Measurements from ENCODE around the gene DLGAP1.

Gene DLGAP1

GRCh38 chr18:3983351-3983969, 471.6 kb downstream of the DLGAP1 start:
- DNase-seq, result no peak

- DNase-seq, result no peak
These were observed 472.6 kb downstream of the DLGAP1 start for GRCh38 chr18:3982541-3982940.

DNA sequence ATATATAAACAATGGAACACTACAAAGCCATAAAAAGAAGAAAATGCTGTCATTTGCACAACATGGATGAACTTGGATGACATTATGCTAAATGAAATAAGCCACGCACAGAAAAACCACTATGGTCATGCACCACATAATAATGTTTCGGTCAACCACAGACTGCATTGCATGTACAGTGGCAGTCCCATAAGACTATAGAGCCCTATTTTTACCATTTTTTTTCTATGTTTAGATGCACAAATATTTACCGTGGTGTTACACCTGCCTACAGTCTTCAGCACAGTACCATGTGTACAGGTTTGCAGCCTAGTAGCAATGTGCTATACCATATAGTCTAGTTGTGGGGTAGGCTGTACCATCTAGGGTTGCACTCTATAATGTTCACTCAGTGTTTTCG, 476.1 kb downstream of the DLGAP1 start:
- no peak for DNase-seq

- DNase-seq, result no peak
These were observed 481.8 kb downstream of the DLGAP1 start for GRCh38 chr18:3973191-3973850.

DNA sequence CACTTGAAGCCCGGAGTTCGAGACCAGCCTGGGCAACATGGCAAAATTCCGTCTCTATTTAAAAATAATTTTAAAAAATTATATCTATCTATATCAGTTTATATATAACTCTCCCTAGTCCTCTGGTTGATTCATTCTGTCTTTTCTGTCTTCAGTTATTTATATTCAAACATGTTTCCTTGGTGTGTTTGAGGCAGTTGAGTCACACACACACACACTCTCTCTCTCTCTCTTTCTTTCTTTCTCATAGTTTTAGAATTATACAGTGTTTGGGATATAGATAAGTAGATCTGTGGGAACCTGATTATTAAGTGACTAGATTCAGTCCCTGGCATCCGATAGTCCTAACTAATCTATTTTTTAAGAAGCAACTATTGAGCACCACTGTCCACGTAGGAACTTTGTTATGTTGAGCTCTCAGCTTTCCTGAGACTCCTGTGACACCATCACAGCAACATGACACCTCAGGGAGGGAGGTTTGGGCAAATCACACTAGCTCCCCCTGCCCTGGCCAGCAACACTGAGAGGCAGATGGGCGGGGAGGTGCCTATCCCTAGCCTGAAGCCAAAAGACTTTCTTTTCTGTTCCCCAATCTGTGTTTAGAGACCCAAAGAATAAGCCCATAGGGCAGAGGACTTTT, 482.7 kb downstream of the DLGAP1 start:
- DNase-seq, result no peak

DNA sequence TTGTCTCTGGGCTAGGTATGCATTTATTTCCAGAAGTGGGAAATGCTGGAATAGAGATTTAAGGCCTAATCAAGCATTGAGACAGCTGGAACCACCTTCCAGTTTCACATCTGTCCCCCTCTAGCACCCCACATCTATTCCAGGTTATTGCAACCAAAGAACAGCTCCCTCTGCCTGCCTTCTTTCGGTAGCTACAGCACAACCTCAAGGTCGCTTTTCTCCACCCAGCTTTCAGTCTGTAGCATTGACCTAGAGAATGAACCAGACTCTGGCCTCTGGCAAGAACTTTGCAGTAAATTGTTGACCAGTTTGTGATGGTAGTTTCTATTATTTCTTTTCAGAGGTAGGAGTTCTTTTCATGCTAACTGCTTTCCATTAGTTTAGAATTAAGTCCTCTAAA, 484.2 kb downstream of the DLGAP1 start:
- no peak for DNase-seq

DNA sequence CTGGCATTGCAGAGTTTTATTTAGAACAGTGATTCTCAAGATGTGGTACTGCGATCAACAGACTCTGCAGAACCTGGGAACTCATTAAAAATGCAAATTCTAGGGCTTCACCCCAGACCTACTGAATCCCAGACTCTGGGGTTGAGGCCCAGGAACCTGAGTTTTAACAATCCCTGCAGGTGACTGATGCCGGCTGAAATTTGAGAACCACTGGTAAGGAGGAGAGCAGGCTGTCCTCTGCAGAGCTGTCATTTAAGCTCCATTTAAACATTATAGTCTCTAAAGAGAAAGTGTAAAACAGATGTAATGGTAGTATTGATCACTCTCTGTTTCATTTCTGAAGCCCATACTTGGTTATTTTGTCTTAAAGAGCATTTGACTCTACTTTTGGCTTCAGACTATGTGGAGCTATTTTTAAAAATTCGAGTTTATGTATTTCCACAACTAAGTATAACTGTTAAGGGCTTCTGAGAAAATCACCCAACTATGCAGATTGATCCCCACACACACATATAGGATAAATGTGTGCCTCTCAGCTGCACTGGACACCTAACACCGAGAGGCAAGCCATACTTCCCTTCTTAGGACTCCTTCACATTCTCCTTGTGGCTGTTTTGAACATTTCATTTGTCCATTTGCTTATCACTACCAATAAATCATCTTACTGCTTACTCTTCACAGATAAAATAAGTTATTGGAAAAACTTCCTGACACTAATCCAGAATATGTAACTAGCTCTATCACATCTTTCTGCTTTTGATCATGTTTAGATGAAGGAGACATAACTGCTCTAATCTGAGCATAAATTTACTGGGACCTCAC, 487.5 kb downstream of the DLGAP1 start:
- no peak for DNase-seq

DNA sequence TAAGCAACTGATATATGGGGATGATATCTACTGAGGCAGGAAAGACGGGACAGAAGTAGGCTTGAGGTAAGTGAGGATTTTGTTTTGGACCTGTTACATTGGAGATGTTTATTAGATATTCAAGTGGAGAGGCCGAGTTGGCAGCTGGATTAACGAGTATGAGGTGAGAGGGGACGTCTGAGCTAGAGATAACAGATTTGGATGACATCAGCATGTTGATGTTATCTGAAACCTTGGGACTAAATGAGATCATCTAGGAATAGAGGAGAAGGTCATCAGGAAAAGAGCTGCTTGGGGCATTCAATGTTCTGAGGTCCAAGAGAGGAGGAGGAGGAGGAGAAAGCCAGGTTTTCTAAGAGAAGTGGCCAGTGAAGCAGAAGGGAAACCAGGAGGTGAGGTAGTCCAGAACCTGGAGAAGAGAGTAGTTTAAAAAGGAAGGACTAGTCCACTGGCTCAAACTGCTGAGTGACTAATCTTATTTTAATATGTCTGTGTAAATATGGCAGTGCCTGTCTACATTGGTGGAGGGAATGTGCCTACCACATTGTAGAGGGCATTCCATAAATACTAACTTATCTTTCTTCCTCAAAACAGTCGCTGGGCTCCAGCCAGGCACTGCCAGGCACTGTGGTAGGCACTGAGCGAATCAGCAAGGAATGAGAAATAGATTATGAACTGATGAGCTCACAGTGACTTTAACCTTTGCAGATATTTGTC, 488.3 kb downstream of the DLGAP1 start:
- DNase-seq, result no peak

DNA sequence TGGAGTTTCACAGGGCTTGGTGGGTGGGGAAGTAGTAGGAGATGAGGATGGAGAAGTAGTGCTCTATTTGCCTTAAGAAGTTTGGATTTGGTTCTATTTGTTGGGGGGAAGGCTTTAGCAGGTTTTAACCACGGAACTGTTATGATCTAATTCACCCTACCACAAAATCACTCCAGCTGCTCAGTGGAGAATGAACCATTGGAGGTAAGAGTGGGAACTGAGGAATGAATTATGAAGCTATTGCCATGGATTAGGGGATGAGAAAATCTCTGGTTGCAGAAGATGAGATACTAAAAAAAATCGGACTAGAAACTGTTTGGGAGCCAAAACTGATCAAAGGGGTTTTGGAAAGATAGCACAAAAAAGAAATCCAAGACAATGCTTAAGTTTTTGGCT, 488.9 kb downstream of the DLGAP1 start:
- no peak for DNase-seq

- no peak for DNase-seq
These were observed 494.1 kb downstream of the DLGAP1 start for GRCh38 chr18:3960977-3961376.

DNA sequence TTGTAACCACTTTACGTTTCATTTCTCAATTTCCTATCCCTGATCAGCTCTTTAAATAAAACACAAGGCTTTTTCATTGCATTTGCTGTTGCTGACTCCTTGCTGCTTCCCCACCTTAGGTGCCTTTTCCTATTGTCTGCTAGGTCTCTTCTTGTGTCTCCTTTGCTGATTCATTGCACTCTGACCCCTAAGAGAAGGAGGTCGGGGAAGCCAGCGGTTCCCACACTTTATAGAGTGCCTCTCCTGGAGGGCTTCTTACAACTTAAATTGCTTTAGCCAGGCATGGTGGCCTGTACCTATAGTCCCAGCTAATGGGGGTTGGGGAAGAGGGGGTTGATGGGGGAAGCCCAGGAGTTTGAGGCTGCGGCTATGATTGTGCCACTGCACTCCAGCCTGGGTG, 495.0 kb downstream of the DLGAP1 start:
- DNase-seq, result no peak

DNA sequence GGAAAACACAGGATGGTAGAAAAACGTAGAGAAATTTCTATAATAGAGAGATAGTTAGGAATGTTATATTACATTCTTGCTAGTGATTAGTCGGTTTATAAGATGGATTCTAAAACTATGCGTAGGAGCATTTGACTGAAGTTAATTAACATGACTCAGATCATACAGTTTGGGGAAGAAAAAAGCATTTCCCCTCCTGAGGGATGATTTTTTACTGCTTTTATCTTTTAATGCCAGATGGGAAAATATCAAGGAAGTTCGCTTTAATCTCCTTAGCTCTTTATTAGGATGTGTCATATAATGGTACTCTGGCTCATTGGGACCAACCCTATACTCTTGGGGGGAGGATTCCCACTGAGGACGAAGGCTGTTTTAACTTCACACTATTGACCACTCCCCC, 503.1 kb downstream of the DLGAP1 start:
- no peak for DNase-seq

GRCh38 chr18:3950668-3951404, 504.3 kb downstream of the DLGAP1 start:
- no peak for DNase-seq

DNA sequence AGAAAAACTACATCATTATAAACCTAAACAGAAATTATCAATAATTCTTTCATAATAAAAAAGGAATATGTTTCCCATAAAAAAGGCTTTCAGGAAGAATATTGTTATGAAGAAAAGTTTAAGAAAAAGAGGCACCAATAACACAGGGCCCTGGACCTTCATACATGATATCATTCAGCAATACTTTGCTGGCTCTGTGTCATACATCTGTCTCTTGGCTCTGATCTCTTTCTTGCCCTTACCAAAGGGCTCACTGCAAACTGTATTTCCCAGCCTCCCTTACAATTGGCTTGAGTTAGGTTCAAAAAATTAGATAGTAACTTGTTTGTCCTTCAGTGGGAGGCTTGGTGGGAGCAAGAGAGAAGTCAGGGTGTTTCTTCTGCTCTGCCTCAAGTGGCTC, 506.1 kb downstream of the DLGAP1 start:
- no peak for DNase-seq

GRCh38 chr18:3947383-3947782, 507.7 kb downstream of the DLGAP1 start:
- DNase-seq, result no peak

DNA sequence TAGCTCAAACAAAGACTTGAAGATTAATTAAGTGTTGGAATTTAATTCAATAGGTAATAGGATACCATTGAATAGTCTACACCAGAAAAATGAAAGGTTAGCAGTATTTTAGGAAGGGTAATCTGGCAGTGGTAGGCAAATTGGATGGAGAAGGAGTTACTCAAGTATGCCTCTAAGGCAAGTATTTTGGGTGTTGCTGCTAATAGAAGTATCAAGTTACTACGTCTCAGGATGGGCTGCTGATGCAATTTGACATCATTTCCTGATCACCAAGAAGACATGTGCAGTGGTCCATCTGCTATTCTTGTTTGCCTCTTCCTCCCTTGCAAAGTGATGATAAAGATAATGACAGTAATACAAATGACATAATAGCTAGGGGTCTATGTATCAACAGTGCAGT, 519.8 kb downstream of the DLGAP1 start:
- no peak for DNase-seq

- no peak for DNase-seq
These were observed 522.8 kb downstream of the DLGAP1 start for GRCh38 chr18:3932276-3932675.

- DNase-seq, result no peak
These were observed 523.5 kb downstream of the DLGAP1 start for GRCh38 chr18:3931542-3932112.

- DNase-seq, result no peak
These were observed 524.1 kb downstream of the DLGAP1 start for GRCh38 chr18:3931013-3931315.

GRCh38 chr18:3930126-3931012, 524.7 kb downstream of the DLGAP1 start:
- no peak for DNase-seq

- DNase-seq, result no peak
These were observed 530.7 kb downstream of the DLGAP1 start for GRCh38 chr18:3924455-3924854.
